HUES48 (cell line): ENCODE data around the gene EMILIN2.

Experiments used
- H3K27ac ChIP-seq: one replicate; pipeline ENCODE4 v1.7.0; 2013; ENCODE audit warnings: low read depth, low read length, inconsistent platforms
- H3K27me3 ChIP-seq: 2 replicates; pipeline ENCODE4 v1.6.1; 2013; ENCODE audit warnings: mild to moderate bottlenecking, low read length; ENCODE audit not compliant: control insufficient read depth, insufficient read depth
- H3K36me3 ChIP-seq: 2 replicates; pipeline ENCODE4 v1.6.1; 2013; ENCODE audit warnings: low read length; ENCODE audit not compliant: control insufficient read depth, insufficient read depth
- H3K4me1 ChIP-seq: 2 replicates; pipeline ENCODE4 v1.6.1; 2013; ENCODE audit warnings: mild to moderate bottlenecking, low read length; ENCODE audit not compliant: control insufficient read depth, insufficient read depth
- H3K4me3 ChIP-seq: 2 replicates; pipeline ENCODE4 v1.5.1; 2013; ENCODE audit warnings: mild to moderate bottlenecking, low read depth, low read length
- H3K9ac ChIP-seq: 2 replicates; pipeline ENCODE4 v1.6.1; 2013; ENCODE audit warnings: mild to moderate bottlenecking, low read depth, low read length, moderate library complexity
- H3K9me3 ChIP-seq: 2 replicates; pipeline ENCODE4 v1.6.1; 2013; ENCODE audit warnings: low read length; ENCODE audit not compliant: control insufficient read depth, insufficient read depth

Gene EMILIN2

DNA sequence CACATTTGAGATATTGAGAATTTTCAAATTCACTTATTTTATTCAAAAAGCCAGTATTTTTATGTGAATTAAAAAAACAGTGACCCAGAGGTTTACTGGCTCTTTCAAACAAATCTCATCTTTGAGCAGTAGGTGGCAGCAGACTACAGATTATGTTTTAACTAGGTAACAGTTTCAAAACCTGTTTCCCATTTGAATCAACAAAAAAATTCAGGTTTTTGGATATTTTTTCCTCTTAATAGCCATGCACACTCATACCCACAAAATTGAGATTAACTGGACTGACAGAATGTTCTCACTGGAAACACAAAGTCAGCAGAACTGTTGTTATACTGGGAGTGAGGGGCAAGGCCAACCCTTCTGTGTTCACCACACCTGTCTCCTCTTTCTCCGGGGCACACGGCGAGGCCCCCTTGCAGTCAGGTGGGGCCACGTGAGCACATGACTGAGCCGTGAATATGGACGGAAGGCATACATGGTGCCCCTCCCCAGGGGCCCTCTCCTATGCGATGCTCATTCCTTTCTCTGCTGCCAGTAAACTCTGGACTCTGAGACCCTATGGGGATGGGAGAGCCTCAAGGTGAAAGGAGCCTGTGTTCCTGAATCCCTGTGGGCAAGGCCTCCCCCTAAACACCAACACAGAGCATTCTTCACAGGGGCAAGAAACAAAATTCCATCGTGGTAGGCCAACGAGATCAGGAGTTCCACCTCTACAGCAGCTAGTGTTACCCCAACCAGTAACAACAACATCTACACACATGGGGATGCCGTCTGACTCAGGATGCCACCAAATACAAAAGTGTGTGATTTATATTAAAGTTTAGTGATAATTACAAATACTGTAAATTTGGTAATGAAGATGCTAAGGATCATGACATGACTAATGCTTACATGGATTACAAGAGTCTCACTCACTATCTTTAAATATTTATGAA is 85.7 kb downstream of the EMILIN2 start:
- Histone ChIP-seq H3K27ac (no peak overlapping the region), H3K4me3 (no peak overlapping the region), H3K27me3 (no peaks in the 10 kb centered on the region), H3K4me1 (0 out of 2 replicates have a peak, but pooled peaks cover 5% of the 10 kb centered on the region), H3K36me3 (peaks cover 50% of the 10 kb centered on the region), H3K9ac (no peak overlapping the region), H3K9me3 (no peaks in the 10 kb centered on the region)

DNA sequence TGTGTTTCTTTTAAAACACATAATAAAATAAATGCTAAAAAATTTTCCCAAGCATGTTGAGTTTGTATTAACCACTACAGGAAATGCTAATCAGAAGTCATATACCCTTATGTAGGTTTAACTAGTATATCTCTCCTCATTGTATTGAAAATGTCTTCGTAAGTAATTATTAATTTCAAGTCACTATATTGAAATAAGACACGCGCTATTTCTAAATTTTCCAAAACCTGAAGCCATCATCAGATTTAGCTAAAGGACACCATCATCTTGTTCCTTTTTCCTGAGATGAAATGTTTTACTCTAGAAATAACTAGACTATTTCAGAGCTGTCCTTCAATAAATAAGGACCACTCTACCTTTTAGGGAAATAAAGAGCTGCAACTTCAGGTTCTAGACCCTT is 87.2 kb downstream of the EMILIN2 start:
- Histone ChIP-seq H3K4me1 (0 out of 2 replicates have a peak, but pooled peaks cover 5% of the 10 kb centered on the region), H3K36me3 (peaks cover 51% of the 10 kb centered on the region), H3K9me3 (no peaks in the 10 kb centered on the region), H3K4me3 (no peak overlapping the region), H3K27ac (no peak overlapping the region), H3K9ac (no peak overlapping the region), H3K27me3 (no peaks in the 10 kb centered on the region)

GRCh38 chr18:2935438-2936192 is 88.8 kb downstream of the EMILIN2 start:
- Histone ChIP-seq H3K27me3 (no peaks in the 10 kb centered on the region), H3K9ac (no peak overlapping the region), H3K4me3 (no peak overlapping the region), H3K27ac (no peak overlapping the region), H3K36me3 (peaks cover 49% of the 10 kb centered on the region), H3K4me1 (0 out of 2 replicates have a peak, but pooled peaks cover 5% of the 10 kb centered on the region), H3K9me3 (no peaks in the 10 kb centered on the region)

GRCh38 chr18:2939317-2939716 is 92.5 kb downstream of the EMILIN2 start:
- Histone ChIP-seq H3K27ac (no peak overlapping the region), H3K36me3 (peaks cover 38% of the 10 kb centered on the region)

DNA sequence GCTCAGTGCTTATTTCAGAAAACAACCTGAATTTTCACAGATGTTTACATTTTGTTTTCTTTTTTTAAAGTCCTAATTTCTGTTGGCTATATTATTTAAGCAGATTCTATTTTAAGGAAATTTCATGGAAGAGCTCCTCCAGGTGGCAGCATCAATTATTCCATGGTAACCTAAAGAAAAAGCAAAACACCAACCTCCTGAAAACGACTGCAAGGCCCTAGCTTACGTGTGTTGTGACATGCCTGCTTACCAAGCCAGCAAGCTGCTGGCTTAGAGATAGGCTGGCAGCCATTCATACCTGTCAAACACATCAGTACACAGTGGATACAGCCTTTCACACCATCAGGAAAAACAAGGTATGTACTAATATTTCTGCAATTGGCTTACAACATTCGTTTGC is 101.2 kb downstream of the EMILIN2 start:
- no peaks in the 10 kb centered on the region for H3K27me3 ChIP-seq
- no peaks in the 10 kb centered on the region for H3K9me3 ChIP-seq
- H3K9ac ChIP-seq = no peak overlapping the region

More at GRCh38 chr18:2939317-2939716, 92.5 kb downstream of the EMILIN2 start:
- no peaks in the 10 kb centered on the region for H3K27me3 ChIP-seq
- H3K9me3 ChIP-seq = no peaks in the 10 kb centered on the region
- H3K4me1 ChIP-seq = no peaks in the 10 kb centered on the region
- H3K9ac ChIP-seq = no peak overlapping the region
- no peak overlapping the region for H3K4me3 ChIP-seq

GRCh38 chr18:2952605-2953004 is 105.8 kb downstream of the EMILIN2 start:
- H3K36me3 ChIP-seq = peaks cover 37% of the 10 kb centered on the region
- no peak overlapping the region for H3K27ac ChIP-seq

More for the DNA sequence above, 101.2 kb downstream of the EMILIN2 start:
- H3K4me3 ChIP-seq = no peak overlapping the region
- peaks cover 18% of the 10 kb centered on the region for H3K36me3 ChIP-seq
- H3K4me1 ChIP-seq = no peaks in the 10 kb centered on the region
- no peak overlapping the region for H3K27ac ChIP-seq

DNA sequence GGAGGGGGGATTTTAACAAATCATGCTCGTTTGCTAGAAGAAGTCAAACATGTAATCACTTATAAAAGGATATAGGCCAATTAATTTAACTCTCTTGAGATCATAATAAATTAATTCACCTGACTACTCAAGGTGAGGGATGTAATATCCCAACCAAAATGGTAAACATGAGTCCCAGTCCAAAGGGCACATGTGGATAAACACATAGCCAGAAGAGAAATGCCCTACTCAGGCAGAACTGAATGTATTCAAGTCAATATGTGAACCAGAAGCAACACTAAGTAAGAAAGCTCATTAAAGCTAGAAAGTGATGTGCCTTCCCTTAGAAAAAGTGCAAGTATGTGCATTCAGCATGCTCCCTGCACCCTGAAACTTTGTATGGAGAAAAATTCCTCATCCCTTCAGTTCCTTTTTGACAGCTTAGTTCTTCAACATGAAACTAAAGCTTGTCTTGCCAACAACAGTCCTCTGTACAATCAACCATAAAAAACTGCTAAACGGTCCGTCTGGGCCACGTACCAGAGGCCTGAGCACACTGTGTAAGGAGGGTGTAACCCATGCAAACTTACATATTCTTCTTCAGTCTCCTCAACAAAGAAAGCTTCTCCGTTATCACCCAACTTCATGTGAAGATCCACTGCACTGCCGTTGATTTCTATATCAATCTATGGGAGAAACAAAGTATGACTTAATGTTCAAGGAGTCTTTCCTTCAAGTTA is 107.3 kb downstream of the EMILIN2 start:
- Histone ChIP-seq H3K4me1 (no peaks in the 10 kb centered on the region), H3K27ac (no peak overlapping the region), H3K27me3 (no peaks in the 10 kb centered on the region), H3K9me3 (no peaks in the 10 kb centered on the region), H3K36me3 (peaks cover 37% of the 10 kb centered on the region), H3K9ac (no peak overlapping the region), H3K4me3 (no peak overlapping the region)

More at GRCh38 chr18:2952605-2953004, 105.8 kb downstream of the EMILIN2 start:
- H3K9me3 ChIP-seq = no peaks in the 10 kb centered on the region
- H3K4me3 ChIP-seq = no peak overlapping the region
- no peak overlapping the region for H3K9ac ChIP-seq
- no peaks in the 10 kb centered on the region for H3K27me3 ChIP-seq
- no peaks in the 10 kb centered on the region for H3K4me1 ChIP-seq

GRCh38 chr18:2954869-2955645 is 108.3 kb downstream of the EMILIN2 start:
- no peaks in the 10 kb centered on the region for H3K4me1 ChIP-seq
- no peaks in the 10 kb centered on the region for H3K9me3 ChIP-seq
- no peak overlapping the region for H3K27ac ChIP-seq
- H3K36me3 ChIP-seq = peaks cover 39% of the 10 kb centered on the region
- H3K4me3 ChIP-seq = no peak overlapping the region
- H3K27me3 ChIP-seq = no peaks in the 10 kb centered on the region
- no peak overlapping the region for H3K9ac ChIP-seq

DNA sequence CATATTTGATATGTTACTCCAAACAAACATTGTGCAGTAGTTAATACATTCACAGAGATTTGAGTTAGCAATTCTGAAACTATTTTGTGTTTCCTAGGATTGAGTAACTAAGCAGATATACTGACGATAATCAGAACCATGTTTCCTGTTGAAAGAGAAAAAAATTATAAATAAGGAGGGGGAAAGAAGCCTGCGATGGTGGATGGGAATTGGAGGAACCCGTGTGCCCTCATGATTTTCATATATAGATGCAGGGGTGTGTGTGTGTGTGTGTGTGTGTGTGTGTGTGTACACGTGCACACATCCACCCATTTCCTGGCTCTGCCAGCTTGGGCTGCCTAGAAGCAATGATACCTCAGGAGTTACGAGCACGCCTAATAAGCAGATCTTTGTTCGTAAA is 109.2 kb downstream of the EMILIN2 start:
- Histone ChIP-seq H3K4me1 (no peaks in the 10 kb centered on the region), H3K9ac (no peak overlapping the region), H3K9me3 (no peaks in the 10 kb centered on the region), H3K4me3 (no peak overlapping the region), H3K27ac (no peak overlapping the region), H3K36me3 (peaks cover 29% of the 10 kb centered on the region), H3K27me3 (no peaks in the 10 kb centered on the region)

GRCh38 chr18:2958819-2959298 is 112.1 kb downstream of the EMILIN2 start:
- Histone ChIP-seq H3K27ac (no peak overlapping the region), H3K36me3 (peaks cover 14% of the 10 kb centered on the region), H3K4me1 (no peaks in the 10 kb centered on the region), H3K9ac (no peak overlapping the region), H3K27me3 (no peaks in the 10 kb centered on the region), H3K4me3 (no peak overlapping the region), H3K9me3 (no peaks in the 10 kb centered on the region)
